Measurements from ENCODE around the gene SP7.

SP7 gene

DNA sequence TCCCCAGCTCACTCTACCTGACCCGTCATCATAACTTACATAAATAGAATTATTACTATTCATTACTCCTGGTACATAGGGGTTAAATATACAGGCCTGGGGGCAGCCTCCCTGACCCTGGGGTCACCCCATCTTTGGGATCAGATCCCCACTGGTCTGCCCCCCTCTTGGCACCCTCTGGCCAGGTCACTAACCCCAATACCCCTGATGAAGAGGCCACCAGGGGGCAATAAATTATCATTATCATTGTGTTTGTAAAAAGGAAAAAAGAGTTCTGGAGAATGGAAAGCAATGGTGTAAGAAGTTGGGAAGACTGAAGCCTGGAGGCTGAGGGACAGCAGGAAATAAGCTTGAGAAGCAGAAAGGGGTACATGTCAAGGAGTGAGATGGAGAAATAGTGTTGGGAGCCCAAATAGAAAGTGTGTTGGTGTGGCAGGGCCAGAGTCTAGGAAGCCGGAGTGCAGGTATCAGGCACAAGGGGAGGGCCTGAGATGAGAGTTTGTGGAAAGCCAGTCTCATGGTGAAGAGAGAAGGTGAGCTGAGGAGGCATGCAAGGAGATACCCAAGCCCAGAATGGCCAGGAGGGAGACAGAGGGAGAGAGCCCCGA lies 8.6 kb downstream of the SP7 start:
- H3K4me3 ChIP-seq (ENCODE audit: low read depth, low read length), result no peak overlapping the region
- no peak for DNase-seq (ENCODE audit: low read depth)
- TF ChIP-seq, protein P1, sequence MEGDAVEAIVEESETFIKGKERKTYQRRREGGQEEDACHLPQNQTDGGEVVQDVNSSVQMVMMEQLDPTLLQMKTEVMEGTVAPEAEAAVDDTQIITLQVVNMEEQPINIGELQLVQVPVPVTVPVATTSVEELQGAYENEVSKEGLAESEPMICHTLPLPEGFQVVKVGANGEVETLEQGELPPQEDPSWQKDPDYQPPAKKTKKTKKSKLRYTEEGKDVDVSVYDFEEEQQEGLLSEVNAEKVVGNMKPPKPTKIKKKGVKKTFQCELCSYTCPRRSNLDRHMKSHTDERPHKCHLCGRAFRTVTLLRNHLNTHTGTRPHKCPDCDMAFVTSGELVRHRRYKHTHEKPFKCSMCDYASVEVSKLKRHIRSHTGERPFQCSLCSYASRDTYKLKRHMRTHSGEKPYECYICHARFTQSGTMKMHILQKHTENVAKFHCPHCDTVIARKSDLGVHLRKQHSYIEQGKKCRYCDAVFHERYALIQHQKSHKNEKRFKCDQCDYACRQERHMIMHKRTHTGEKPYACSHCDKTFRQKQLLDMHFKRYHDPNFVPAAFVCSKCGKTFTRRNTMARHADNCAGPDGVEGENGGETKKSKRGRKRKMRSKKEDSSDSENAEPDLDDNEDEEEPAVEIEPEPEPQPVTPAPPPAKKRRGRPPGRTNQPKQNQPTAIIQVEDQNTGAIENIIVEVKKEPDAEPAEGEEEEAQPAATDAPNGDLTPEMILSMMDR (IDR thresholded peaks at IDR 0.05; ENCODE audit: low read depth, low read length, missing control alignments), result peak; percentile 30

DNA sequence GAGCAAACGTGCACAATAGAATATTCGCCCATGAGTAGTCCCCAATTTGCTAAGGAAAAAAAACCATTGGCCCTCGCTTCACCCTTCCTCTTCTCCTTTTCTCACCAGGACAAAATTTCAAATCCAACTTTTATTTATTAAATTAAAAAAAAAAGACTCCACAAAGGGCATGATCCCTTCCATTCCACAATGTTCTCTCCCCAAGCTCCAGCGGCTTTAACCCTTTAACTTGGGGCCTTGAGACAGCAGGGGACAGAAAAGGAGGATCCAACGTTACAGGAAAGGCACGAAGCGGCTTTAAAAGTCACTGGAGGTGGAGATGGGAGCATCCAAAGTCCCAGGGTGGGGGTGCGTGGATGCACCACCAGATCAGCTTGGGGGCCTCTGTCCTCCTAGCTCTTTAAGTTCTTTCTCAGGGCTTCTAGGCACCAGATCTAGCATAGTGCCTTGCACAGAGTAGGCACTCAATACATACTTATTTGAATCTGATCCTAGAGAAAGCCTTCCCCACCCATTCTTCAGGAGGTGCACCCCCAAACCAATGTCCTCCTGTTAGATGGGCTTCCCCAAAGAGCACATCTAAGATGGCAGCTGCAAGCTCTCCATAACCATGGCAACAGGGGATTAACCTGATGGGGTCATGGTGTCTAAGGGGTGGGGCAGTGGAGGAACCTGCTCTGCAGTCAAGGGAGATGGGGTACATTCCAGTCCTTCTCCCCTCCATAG lies 9.5 kb downstream of the SP7 start:
- TF ChIP-seq, protein P1 (IDR thresholded peaks at IDR 0.05; ENCODE audit: low read depth, low read length, missing control alignments), result no peak
- no peak overlapping the region for H3K4me3 ChIP-seq (ENCODE audit: low read depth, low read length)
- DNase-seq (ENCODE audit: low read depth), result no peak

DNA sequence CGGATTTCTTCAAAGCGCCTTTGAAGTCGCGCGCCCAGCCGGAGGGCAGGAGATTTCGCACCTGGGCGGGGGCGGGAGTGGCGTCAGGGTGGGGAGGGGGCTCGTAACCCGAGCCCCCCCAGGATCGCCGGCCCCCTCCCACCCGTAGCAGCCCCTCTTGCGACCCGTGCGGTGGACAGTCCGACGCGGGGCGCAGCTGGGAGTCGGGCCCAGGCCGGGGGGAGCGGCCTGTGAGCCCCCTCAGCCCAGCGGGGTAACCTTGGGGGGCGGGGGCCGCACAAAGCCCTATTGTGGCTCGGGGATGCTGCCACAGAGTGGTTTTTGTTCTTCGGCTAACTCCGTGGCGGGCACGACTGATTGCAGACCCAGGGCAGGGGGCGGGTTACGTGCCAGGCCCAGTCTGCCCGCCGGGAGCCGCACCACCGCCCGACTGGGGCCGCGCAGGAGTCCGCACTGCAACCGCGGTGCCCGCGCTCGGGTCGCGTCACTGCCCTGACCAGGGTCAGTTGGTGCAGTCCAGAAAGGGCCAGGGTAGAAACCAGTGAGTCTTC lies 10.6 kb downstream of the SP7 start:
- DNase-seq (ENCODE audit: low read depth), result no peak
- TF ChIP-seq, protein P1 (IDR thresholded peaks at IDR 0.05; ENCODE audit: low read depth, low read length, missing control alignments), result no peak
- peak overlapping the region; percentile 66 for H3K4me3 ChIP-seq (ENCODE audit: low read depth, low read length)

DNA sequence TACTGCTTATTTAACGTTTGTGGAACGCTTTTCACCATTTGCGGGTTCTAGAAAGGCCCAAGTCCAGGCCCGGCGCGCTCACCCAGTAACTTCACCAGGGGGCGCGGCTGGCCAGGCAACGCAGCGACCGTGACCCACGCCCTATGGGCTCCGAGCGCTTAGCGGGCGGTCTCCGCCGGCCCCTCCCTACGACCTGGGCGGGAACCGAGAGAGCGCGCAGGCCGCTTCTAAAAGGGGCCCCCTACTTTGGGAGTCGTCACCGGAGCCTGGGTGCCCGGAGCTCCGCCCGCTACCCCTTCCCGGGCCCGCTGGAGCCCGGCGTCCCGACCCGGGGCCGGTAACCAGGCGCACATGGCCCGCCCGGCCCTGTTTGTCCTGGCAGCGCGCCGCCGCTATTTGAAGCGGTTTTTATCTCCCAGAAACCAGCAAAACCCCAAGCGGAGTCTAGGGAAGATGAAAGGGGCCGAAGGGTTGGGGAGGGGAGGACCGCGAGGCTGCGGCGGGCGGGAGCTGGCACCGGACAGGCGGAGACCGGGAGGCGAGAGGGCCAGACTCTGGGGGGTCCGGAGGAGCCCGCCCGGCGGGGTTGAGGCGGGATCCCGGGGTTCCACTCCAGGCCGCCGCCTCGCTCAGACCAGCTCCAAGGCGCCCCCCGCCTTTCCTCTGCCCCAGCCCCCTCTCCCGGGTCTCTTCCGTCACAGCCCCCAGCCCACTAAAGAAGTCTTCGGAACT lies 11.2 kb downstream of the SP7 start:
- peak overlapping the region; percentile 66 for H3K4me3 ChIP-seq (ENCODE audit: low read depth, low read length)
- DNase-seq (ENCODE audit: low read depth), result peak; percentile 62
- TF ChIP-seq, protein P1 (IDR thresholded peaks at IDR 0.05; ENCODE audit: low read depth, low read length, missing control alignments), result peak; percentile 49

DNA sequence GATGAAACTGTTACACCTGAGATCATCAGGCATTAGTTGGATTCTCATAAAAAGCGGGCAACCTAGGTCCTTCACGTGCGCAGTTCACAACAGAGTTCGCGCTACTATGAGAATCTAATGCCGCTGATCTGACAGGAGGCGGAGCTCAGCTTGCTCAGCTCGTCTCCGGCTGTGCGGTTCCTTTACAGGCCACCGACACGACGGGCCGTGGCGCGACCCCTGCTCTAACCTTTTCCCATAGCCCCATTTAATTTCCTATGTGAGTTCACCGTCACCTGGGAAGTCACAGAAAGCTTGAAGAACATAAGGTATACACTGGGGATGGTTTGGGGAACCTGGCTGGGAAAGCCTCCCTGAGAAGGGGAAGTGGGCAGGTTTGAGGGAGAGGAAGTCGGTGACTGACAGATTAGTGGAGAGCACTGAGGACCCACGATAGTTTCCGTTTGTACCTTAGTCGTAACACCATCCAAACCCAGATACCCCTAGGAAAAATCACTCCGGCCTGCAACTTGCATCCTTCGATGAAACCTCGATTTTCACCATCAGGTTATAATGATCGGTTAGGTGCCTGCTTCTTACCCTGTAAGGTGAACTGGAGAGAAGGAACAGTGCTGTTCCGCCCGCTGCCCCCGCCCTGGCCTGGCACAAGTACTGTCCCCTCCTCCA lies 11.9 kb downstream of the SP7 start:
- TF ChIP-seq, protein P1 (IDR thresholded peaks at IDR 0.05; ENCODE audit: low read depth, low read length, missing control alignments), result no peak
- peak overlapping the region; percentile 66 for H3K4me3 ChIP-seq (ENCODE audit: low read depth, low read length)
- peak; percentile 60 for DNase-seq (ENCODE audit: low read depth)

DNA sequence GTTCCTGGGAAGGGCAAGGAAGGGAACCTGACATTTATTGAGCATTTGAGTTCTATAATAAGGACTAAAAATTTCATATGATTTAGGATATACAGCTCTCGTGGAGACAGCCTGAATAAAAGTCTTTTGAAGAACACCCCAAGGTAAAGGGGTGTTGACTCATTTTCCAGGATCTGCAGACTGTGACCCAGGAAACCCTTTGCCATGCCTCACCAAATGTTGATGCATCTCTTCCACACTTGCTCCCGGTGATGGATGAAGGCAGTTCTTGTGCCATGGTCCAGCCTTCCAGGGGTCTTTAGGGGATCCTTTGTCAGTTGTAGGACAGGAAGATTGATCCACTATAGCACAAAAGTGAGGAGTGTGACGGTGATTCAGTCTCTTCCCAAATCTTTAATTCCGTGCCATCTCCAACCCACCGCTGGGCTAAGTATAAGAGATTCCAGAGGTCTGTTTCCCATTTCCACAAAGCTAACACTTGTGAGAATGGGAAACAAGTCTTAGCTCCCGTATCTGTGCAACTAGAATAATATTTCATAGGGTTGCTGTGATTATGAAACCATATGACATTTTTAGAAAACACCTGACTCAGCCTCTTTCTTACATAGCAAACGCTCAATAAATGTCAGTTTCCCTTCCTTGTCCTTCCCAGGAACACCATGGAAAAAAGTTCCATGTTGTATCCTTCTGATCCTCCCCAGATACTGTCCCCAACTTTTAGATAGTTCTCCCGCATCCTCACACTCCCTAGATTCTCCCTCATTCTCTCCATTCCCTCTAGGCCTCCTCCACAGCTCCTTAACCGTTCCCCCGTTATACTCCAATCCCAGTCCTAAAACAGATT lies 15.6 kb downstream of the SP7 start:
- H3K4me3 ChIP-seq (ENCODE audit: low read depth, low read length), result peak overlapping the region; percentile 86
- TF ChIP-seq, protein P1 (IDR thresholded peaks at IDR 0.05; ENCODE audit: low read depth, low read length, missing control alignments), result no peak
- no peak for DNase-seq (ENCODE audit: low read depth)
